GM12865 (cell line): ENCODE measurements around the gene CSMD2.

Experiments used
- DNase-seq: peaks from one replicate; pipeline ENCODE4 v3.0.0; 2010; ENCODE audit warnings: low read depth
- H3K4me3 ChIP-seq: 2 replicates; pipeline ENCODE4 v1.5.1; 2011; ENCODE audit warnings: mild to moderate bottlenecking, low read depth, low read length, control low read depth
- TF ChIP-seq, protein P1 (sequence below): IDR thresholded peaks from 2 replicates; pipeline ENCODE4 v1.5.1; 2011; ENCODE audit warnings: low read length, control low read depth, low read depth, inconsistent platforms; ENCODE audit not compliant: insufficient read depth; ENCODE audit errors: missing control alignments

The CSMD2 gene

DNA sequence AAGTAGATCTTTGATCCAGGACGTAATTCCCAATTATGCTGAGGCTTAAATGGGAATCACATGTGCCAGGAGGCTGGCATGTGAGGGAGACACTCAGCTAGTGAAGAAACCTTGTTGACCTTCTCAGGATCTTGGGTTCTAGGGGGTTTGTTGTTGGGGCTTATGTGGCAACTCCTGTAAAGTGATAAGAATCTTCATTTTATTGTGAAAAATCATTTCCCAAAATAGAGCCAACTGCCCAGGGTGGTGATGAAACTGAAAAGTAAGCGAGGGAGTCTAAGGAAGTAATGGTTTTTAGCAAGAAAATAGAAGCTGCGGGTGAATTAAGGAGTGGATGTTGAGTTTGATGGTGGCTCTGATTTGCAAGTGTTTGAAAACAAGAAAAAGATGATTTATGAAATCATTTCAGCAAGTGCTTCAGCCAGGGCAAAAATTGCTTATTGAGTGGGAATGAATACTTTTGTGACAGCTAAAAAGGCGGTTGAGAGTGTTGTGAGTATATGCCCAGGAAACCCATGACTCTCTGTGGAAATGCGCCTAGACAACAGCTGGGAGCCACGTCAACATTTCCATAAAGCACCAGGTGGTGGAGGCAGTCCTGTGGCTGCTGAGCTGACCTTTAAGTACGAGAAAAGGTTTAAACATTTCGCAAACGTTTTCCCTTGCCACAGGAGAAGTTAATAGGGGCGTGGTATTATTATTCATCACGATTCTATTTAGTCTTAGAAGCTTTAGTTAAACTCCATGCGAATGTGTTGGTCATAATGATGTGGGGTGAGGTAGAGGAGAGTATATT is 198.5 kb downstream of the CSMD2 start:
- TF ChIP-seq, protein P1, sequence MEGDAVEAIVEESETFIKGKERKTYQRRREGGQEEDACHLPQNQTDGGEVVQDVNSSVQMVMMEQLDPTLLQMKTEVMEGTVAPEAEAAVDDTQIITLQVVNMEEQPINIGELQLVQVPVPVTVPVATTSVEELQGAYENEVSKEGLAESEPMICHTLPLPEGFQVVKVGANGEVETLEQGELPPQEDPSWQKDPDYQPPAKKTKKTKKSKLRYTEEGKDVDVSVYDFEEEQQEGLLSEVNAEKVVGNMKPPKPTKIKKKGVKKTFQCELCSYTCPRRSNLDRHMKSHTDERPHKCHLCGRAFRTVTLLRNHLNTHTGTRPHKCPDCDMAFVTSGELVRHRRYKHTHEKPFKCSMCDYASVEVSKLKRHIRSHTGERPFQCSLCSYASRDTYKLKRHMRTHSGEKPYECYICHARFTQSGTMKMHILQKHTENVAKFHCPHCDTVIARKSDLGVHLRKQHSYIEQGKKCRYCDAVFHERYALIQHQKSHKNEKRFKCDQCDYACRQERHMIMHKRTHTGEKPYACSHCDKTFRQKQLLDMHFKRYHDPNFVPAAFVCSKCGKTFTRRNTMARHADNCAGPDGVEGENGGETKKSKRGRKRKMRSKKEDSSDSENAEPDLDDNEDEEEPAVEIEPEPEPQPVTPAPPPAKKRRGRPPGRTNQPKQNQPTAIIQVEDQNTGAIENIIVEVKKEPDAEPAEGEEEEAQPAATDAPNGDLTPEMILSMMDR: no peak
- no peak for DNase-seq

DNA sequence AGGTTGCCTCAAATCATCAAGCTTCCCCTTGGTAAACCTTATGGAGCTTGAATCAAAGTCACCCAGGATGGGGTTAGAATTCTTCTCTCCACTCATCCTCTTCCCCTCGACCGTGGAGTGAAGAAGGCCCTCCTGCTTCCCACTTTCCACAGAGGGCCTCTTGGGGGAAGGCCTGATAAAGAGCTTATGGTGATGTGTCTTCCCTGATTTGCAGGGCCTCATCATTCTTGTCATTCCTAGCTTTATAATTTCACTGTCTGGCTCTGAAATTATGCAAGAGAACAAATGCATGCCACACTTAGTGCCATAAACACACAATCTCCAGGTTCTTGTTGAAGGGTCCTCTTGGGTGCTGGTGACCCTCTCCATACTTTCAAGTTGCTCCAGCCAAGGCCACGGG is 199.9 kb downstream of the CSMD2 start:
- H3K4me3 ChIP-seq: no peak overlapping the region
- no peak for DNase-seq
- TF ChIP-seq, protein P1: no peak

More for the DNA sequence above, 198.5 kb downstream of the CSMD2 start:
- H3K4me3 ChIP-seq: no peak overlapping the region

DNA sequence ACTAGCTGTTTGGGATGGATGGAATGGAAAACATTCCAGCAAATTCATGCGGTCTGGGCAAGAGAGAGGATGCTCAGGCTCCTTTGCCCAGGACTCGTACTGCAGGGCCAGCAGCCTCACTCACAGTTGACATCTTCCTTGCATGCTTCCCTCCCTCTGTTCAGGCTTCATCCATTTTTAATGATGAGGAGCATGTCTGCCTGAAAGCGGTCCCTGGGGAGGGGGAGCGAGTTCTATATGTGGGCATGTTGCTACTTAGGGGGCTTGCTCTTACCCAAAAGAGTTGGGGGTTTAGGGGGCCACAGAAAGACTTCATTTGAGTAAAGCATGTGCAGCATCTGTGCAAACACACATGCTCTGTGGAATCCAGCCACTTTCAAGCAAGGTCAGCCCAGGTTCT is 203.0 kb downstream of the CSMD2 start:
- no peak for DNase-seq
- no peak overlapping the region for H3K4me3 ChIP-seq
- TF ChIP-seq, protein P1: no peak

DNA sequence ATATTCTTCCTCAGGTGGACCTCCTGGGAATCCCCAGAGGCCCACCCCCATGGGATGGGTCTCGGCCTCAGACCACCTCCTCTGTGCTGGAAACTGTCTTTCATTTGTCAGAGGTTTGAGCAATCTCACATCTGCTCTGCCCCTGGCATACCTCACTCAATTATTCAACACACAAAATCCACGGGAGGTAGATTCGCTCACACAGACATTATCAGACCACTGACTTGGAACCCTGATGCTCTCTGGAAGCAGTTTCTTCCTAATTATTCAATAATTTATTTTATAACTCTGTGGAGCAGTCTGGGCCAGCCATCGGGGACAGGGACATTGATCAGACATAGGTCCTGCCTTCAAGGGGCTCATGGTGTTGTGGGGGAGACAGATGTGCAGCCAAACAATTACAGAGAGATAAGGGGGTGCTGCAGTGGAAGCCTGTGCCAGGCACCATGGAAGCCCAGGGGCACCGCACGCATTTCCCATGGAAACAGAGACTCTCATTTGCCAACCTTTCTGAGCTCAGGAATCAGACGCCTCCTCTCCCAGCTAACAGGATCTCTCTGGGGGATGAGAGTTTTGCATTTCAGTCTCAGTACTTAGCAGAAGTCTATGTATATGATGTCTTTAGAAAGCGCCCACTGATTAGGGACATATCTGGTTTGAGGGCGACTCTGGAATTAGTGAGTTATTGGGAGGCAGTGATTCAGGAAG is 204.7 kb downstream of the CSMD2 start:
- no peak for DNase-seq
- TF ChIP-seq, protein P1: no peak

DNA sequence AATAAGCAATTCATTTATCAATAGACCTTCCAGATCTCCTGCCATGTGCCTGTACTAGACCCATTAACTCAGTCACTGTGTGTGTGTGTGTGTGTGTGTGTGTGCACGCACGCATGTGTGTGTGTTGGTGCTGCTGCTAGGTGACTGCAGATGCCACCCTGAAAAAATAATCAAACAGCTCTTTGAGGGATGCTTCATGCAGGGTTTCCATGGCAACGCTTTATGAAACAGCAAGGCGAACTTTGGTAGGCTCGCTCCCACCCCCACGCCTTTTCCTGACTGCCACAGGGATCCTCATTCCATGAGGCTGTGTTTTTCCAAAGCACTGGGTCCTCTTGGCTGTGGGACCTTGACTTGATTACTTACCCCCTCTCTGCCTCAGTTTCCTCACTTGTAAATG is 207.2 kb downstream of the CSMD2 start:
- no peak for DNase-seq
- H3K4me3 ChIP-seq: no peak overlapping the region
- TF ChIP-seq, protein P1: no peak

More for the DNA sequence above, 204.7 kb downstream of the CSMD2 start:
- H3K4me3 ChIP-seq: no peak overlapping the region

DNA sequence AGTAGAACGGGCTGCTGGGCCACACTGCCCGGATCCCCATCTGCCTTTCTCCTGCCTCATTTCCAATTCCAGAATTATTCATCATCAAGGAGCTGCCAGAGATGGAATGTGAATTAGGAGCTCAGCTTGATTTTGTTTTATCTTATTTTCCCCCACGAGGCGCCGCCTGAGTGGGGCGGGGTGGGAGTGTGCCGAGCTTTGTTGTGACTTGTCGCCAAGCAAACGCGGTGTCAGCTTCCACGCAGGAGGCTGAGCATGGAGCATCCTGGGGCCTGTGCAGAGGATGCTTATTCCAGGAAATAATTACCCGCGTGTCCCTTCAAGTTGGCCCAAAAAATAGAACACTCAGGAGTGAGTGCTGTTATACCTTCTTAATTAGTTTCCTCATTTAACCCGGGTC is 209.9 kb downstream of the CSMD2 start:
- DNase-seq: no peak
- TF ChIP-seq, protein P1: no peak
- H3K4me3 ChIP-seq: no peak overlapping the region
